Astrocyte of the hippocampus (primary cell): Measurements from ENCODE around the gene KLHL5.
A peak's percentile ranks its signal among the peaks of the same experiment; 100 is the strongest.
"Not testable (repeated sequence)": the region's sequence is repeated elsewhere in the genome, so short reads cannot be mapped to it uniquely, and the experiment has no call there.

Source experiments
- DNase-seq: peaks from one replicate; pipeline ENCODE4 v3.0.0; 2011; ENCODE audit warnings: low read depth, low spot score

Gene KLHL5, protein sequence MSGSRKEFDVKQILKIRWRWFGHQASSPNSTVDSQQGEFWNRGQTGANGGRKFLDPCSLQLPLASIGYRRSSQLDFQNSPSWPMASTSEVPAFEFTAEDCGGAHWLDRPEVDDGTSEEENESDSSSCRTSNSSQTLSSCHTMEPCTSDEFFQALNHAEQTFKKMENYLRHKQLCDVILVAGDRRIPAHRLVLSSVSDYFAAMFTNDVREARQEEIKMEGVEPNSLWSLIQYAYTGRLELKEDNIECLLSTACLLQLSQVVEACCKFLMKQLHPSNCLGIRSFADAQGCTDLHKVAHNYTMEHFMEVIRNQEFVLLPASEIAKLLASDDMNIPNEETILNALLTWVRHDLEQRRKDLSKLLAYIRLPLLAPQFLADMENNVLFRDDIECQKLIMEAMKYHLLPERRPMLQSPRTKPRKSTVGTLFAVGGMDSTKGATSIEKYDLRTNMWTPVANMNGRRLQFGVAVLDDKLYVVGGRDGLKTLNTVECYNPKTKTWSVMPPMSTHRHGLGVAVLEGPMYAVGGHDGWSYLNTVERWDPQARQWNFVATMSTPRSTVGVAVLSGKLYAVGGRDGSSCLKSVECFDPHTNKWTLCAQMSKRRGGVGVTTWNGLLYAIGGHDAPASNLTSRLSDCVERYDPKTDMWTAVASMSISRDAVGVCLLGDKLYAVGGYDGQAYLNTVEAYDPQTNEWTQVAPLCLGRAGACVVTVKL

DNA sequence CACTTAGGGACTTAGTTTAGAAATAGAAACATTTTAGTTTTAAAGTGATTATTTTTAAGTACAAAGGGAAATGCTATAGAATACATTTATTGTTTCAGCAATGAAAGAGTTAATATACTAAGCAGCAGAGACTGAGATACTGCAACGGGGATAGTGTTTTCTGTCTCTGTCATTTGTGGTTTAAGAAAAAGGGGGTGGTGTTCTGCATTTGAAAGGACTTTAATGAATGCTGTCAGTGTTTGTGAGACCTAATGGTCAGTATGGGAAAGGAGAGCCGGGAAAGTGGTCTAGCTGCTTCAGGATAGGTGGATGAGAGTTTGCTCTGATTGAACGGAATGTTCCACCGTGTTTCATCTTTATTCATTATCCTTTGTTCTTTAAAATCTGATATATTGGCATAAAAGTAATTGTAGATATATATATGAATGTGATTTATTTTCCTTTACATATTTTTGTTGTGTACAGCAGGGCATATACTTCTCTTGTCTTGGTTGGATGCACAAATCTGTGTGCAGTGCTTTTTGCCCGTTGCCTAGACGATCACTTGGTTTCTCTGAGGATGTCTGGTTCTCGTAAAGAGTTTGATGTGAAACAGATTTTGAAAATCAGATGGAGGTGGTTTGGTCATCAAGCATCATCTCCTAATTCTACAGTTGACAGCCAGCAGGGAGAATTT is at the start of gene KLHL5:
Gene KLHL5 (plus strand): TSS at position 139 of the 676 bp plus-strand sequence. CDS start 421 bp downstream, at position 560.
- peak; percentile 66 for DNase-seq

DNA sequence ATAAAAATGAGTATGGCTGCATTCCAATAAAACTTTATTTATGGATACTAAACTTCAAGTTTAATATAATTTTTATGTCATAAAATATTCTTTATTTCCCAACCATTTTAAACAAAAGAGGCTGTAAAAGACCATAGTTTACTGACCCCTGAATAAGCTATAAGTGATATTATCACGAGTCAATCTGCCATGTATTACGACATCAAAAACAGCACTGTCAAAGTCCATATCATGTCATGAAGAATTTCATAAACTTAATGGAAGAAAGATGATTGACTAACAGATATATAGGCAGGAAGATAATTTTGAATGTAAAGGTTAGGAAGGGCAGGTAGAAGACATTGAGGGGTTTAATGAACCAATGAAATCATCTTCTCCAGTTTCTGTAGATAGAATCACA is 48.0 kb upstream of the KLHL5 start:
- DNase-seq: no peak

DNA sequence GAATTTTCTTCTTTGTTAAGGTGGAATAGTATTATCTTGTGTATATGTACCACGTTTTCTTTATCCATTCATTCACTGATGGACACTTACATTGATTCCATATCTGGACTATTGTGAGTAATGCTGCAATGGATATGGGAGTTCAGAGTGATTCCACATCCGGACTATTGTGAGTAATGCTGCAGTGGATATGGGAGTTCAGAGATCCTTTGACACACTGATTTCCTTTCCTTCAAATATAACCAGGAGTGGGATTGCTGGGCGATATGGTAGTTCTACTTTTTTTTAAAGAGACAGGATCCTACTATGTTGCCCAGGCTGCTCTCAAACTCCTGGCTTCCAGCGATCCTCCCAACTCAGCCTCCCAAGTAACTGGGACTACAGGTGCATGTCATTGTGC is 41.9 kb upstream of the KLHL5 start:
- DNase-seq: no peak

DNA sequence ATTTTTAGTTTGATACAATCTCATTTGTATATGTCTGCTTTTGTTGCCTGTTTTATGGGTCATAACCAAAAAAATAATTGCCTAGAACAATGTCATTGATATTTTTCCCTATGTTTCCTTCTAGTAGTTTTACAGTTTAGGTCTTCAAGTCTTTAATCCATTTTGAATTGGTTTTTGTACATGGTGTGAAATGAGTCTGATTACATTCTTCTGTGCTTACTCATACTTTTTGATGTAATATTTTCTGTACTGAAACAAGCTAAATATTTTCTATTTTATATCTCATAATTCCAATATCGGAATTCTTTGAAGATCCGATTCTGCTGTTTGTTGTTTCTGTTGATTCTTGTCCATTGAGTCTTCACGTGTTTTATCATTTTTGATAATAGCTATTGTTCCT is 40.4 kb upstream of the KLHL5 start:
- no peak for DNase-seq

DNA sequence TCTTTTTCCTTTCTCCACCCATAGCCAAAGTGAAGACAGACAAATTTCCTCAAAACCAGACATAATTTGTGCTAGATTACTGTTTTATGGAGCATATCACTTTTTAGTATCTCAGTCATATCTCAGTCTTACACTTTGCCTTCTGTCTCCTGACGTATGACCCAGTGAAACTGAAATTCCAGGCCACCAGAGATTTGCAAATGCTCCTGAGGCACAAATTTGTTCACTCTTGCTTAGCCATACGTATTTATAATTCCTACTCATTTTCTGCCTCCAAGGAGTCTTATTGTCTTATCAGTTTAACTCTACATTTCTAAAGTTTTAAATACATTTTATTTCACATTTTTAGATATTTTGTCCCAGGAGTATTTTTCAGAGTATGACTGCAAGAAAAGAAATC is 39.8 kb upstream of the KLHL5 start:
- DNase-seq: no peak

DNA sequence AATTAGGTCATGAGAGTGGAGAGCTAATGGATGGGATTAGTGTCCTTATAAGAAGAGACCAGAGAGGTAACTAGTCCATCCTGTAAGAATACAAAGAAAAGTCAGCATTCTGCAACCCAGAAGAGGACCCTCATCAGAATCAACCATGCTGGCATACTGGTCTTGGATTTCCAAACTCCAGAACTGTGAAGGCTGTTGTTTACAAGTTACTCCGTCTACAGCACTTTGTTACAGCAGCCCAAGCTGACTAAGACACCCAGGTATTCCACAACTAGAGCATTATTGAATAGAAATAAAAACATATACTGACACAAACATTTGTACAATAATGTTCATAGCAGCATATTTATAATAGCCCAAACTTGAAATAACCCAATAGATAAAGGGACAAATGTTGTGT is 39.0 kb upstream of the KLHL5 start:
- DNase-seq: no peak

DNA sequence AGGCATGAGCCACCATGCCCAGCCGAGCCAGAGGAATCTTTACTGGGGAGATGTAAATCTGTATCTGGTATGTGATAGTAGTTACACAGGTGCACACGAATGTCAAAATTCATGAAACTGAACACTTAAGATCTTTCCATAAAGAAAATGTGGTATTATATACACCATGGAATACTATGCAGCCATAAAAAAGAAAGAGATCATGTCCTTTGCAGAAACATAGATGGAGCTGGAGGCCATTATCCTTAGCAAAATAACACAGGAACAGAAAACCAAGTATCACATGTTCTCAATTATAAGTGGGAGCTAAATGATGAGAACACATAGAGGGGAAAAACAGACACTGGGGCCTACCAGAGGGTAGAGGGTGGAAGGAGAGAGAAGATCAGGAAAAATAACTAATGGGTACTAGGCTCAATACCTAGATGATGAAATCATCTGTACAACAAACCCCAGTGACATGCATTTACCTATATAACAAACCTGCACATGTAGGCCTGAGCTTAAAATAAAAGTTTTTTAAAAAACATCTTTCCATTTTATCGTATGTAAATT is 37.6 kb upstream of the KLHL5 start:
- DNase-seq: no peak

DNA sequence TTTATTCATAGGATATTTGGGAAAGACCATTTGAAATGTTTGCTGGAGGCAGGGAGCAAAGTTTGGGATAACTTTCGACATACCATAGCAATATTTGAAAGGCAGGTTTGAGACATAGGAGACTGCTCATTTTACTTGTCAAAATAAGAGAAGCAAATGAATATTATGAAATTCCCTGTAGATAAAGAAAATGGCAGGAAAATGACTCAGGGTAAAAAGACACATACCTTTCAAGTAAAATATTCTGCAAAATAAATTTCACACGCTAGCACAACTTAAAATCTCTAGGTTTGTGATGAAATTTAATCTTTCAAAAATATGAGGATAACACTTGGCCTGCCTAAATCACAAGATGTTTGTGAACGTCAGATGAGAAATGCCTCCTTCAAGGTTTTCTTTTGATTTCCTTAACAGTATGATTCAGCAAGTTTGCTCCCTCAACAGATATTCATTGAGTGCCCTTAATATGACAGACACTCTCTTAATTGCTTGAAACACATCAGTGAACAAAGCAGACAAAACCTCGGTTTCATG is 36.4 kb upstream of the KLHL5 start:
- no peak for DNase-seq

DNA sequence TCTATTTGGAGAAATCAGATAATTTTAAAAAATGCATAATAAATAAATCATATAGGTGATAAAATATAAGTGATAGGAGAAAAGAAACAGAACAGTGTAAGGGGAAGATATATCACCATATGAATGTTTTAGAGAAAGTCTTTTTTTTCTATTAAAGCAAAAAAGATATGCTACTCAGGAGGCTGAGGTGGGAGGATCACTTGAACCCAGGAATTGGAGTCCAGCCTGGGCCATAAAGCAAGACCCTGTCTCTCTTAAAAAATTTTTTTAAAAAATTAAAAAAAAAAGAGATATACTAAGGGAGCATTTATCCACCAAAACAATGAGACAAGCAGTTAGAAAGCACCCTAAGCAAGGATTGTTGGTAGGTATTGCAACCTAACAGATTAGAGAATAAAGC is 35.9 kb upstream of the KLHL5 start:
- no peak for DNase-seq

DNA sequence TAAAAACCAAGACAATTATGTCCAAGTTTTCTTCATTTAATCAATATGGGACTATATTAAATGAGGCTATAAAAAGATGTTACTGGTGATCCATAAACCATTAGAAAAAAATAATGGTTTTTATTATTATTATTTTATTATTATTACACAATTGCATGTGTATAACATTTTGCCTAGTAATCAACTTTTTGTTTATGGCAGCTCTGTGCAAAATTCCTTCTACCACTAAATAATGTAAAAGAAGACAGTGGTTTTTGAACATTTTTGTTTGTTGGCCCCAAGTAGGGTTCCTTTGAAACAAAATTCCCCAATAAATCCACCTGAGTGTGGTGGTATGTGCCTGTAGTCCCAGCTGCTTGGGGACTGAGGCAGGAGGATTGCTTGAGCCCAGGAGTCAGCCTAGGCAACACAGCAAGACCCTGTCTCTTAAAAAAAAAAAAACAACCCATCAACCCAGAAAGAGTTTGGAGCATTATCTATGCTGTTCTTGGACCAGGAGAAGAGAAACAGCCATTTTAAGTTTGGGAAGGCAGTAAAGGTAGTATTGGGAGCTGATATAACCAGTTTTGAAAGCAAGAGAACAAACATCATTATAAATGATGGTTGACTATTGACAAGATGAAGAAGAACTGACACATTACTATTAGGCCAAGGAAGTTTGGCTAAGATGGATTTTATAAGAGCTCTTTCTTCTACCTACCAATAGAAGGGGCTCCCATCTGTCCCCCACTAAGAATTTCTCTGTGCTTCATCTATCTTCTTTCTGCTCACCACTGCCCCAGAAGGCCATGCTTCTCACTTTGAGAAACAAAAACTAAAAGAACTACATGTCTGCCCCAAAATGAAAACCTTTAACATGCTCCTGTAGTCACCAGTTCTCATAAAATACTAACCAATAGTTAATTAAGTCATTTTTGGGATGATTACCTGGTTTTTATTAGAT is 32.0 kb upstream of the KLHL5 start:
- no peak for DNase-seq

DNA sequence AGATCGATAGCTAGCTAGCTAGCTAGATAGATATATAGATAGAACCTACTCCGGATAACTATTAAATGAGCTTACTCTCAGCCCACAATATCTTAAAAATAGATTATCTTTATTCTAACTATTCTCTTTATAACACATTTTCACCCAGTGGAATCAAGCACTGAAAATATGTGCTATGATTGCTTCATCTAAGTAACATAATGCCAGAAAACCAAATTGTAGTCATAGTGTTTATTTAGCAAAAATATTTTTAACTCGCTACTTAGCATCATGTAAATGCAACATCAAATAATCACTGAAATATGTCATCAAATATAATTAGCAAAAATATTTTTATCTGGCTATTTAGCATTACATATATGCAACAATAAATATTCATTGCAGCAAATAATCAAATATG is 31.3 kb upstream of the KLHL5 start:
- DNase-seq: no peak

DNA sequence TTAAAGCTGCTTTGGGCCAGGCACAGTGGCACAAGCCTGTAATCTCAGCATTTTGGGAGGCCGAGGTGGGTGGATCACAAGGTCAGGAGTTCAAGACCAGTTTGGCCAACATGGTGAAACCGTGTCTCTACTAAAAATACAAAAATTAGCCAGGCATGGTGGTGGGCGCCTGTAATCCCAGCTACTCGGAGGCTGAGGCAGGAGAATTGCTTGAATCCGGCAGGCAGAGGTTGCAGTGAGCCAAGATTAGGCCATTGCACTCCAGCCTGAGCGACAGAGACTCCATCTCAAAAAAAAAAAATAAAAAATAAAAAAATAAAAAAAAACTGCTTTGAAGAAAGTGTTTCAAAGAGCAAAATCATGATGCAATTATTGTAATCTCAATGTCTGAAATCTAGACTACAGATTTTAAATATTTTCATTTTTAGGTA is 30.4 kb upstream of the KLHL5 start:
- not testable (repeated sequence) for DNase-seq

DNA sequence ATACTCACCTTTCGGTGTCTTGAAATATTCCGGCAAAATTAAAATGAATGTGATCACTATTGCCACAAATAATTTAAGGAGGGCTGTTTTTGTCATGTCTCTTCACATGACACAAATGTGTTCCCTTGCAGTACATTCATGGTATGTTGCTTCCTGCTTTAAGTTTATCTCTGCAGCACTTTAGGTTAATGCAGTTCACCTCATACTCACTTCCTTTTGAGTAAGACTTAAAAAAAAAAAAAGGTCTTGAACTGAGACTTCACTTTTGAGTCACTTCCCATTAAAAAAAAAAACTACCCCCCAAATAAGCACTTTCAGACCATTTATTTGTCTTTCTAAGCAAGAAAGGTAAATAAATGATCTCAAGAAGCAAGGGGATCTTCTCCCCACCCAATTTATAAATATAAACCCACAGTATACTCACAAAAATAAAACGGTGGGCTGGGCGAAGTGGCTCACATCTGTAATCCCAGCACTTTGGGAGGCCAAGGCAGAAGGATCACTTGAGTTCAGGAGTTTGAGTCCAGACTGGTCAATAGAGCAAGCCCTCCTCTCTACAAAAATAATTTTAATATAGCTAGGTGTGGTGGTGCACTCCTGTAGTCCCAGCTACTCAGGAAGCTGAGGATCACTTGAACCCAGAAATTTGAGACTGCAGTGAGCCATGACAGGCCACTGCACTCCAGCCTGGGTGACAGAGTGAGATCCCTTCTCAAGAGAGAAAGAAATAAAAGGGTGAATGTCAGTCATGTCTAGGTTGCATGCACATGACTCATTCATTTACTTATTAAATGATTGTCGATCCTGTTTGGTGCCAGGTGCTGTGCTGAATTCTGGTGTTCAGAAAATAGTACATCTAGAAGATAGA is 29.6 kb upstream of the KLHL5 start, which contains the start of gene TMEM156:
Gene TMEM156 (minus strand): TSS at position 192 of the 868 bp plus-strand sequence. CDS start 96 bp downstream, at position 96.
- DNase-seq: no peak

DNA sequence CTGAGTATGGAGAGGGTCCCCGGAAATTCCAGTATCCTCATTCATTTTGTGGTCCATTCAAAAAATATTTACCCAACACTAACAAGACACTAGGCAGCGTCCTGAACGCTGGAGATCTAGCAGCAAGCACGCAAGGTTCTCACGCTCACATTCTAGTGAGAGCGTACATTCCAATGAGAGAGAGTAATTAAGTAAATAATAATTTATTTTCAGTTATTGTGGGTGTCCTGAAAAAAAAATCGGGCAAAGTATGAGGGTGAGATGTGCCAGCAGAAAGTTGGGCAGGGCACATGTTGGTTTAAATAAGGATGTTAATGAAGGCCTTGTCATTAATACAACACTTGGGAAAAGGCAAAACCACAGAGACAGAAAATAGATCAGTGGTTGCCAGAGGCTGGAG is 25.9 kb upstream of the KLHL5 start:
- peak; percentile 91 for DNase-seq

DNA sequence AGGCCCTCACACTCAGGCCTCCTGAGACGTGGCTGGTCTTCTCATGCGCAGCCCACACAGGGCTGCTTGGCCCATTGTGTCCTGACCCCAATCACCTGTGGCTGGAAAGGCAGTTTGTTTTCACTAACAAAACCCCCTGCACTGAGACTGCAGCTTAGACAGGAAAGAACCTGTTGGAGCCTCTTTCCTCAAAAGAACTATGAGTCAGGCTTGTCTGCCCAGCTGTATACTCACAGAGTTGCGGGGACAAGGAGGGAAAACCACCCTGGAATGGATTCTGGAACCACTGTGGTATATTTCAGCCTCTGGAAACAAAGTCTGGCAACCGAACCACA is 24.6 kb upstream of the KLHL5 start:
- peak; percentile 92 for DNase-seq

DNA sequence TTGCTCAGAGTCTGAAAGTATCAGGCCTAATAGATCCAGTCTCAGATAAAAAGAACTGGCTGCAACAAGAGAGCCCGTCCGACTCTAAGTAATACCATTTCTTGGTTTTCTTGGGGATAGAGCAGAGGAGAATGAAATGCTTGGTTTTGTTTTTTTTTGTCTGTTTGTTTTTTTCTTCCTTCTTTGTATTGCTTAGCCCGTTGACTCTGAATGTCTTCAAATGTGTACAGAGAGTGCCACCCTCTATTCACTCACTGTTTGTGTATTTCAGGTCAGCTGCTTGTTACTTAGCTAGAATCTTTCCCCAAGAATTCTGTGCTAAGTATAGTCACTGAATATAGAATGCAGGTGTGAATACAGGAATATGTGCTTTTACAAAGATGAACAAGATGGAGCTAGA is 24.1 kb upstream of the KLHL5 start:
- DNase-seq: peak; percentile 29

DNA sequence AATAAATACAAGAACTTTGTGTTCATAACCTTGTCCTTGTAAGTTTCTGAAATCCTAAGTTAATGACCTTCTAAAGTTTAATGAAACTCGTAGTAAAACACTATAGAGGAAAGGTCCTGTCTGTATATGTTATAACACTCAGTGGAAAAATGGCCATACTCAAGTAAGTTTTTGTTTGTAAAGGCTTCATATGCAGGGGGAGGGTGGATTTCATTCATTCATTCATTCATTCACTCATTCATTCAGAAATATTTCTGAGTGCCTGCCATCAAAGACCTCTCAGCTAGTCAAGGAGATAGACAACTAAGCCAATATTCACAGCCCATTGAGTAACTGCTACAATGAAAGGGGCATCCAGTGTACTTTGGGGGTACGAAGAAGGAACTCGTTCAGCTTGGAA is 22.9 kb upstream of the KLHL5 start:
- DNase-seq: no peak

DNA sequence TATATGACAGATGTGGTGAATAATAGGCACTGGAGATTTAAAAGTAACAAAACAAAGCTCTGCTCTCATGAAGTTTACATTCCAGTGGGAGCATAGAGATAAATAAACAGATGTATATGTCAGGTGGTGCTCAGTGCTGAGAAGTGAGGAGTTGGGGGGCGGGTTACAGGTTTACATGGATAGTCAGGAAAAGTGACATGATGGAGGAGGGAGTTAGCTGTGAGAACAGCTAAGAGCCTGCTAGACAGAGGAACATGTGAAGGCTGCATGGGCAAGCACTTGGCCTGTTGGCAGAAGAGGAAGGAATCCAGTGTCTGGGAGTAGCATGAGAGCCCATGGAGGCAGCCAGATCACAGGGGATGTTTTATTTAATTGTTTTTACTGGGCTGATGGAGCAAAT is 19.7 kb upstream of the KLHL5 start:
- no peak for DNase-seq

DNA sequence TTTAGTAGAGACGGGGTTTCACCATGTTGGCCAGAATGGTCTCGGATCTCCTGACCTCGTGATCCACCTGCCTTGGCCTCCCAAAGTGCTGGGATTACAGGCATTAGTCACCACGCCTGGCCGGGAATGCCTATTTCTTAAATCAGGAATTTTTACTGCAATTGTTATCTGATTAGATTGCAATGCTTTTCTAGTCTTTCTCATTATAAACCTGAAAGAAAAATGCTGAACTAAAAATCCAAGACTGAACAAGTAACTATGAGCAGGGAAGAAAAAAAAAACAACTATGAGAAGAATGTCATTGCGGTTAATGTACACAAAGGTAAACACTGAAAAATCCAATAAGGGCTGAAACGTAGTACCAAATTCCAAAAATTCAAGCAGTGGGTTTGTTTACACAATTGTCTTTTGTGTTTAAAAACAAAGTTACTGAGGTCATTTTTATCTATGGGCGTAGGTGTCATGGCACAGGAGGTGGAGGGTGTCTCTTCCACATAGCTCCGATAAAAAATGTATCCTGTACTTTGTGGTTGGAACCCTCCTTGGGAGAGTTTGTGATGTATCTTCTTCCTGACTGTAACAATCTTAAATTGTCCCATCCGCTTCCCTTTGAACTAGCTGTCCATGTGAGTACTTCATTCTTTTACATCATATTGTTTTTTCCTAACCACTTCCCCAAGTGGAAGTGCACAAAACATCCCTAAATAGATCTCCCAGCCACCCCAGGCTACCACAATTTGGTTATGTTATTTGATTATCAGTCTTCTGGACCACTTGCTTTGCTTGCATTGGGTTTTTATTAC is 18.8 kb upstream of the KLHL5 start:
- DNase-seq: peak; percentile 65
